PFSK-1 (cell line): Measurements from ENCODE around the gene DCTN3.

Experiments
- FOXP2 ChIP-seq: optimal IDR thresholded peaks from 2 replicates; pipeline ENCODE3; 2011; ENCODE audit warnings: borderline replicate concordance, control low read depth, inconsistent platforms; ENCODE audit not compliant: insufficient read depth; ENCODE audit errors: extremely low read length, extremely low read depth
- POLR2AphosphoS5 ChIP-seq: IDR thresholded peaks from 2 replicates; pipeline ENCODE4 v1.6.1; 2012; ENCODE audit warnings: low read depth, mild to moderate bottlenecking, control low read depth, low read length, moderate library complexity
- SIN3A ChIP-seq: IDR thresholded peaks from 2 replicates; pipeline ENCODE4 v1.6.1; 2012; ENCODE audit warnings: mild to moderate bottlenecking, low read length, moderate library complexity, borderline replicate concordance; ENCODE audit not compliant: insufficient read depth
- TAF1 ChIP-seq: IDR thresholded peaks from 2 replicates; pipeline ENCODE4 v1.6.1; 2012; ENCODE audit warnings: low read length, control low read depth, borderline replicate concordance; ENCODE audit not compliant: insufficient read depth
- TF ChIP-seq, protein P1 (sequence below), 2 experiments: IDR thresholded peaks; 2 replicates each; pipeline versions ENCODE4 v1.6.1 to v1.8.0; 2011 to 2012; ENCODE audit warnings: low read depth in 2 of 2, low read length in 2 of 2, control low read depth in 1 of 2, inconsistent platforms in 1 of 2, mild to moderate bottlenecking in 1 of 2, moderate library complexity in 1 of 2; ENCODE audit not compliant: insufficient read depth in 1 of 2

DCTN3 gene

DNA sequence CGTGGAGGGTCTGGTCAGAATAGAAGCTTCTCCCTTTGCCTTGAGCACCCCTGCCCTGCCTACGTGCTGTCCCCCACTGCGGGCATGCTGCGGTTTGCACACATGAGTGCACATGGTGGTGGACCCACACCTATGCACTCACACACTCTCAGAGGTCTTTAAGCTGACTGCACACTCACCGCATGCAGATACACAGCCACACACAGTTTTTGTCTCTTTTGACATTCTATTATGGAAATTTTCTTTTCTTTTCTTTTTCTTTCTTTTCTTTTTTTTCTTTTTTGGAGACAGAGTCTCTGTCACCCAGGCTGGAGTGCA lies 9.2 kb upstream of the DCTN3 start:
- TF ChIP-seq POLR2AphosphoS5 (no peak), SIN3A (no peak), FOXP2 (no peak), TAF1 (no peak)
- TF ChIP-seq, protein P1, sequence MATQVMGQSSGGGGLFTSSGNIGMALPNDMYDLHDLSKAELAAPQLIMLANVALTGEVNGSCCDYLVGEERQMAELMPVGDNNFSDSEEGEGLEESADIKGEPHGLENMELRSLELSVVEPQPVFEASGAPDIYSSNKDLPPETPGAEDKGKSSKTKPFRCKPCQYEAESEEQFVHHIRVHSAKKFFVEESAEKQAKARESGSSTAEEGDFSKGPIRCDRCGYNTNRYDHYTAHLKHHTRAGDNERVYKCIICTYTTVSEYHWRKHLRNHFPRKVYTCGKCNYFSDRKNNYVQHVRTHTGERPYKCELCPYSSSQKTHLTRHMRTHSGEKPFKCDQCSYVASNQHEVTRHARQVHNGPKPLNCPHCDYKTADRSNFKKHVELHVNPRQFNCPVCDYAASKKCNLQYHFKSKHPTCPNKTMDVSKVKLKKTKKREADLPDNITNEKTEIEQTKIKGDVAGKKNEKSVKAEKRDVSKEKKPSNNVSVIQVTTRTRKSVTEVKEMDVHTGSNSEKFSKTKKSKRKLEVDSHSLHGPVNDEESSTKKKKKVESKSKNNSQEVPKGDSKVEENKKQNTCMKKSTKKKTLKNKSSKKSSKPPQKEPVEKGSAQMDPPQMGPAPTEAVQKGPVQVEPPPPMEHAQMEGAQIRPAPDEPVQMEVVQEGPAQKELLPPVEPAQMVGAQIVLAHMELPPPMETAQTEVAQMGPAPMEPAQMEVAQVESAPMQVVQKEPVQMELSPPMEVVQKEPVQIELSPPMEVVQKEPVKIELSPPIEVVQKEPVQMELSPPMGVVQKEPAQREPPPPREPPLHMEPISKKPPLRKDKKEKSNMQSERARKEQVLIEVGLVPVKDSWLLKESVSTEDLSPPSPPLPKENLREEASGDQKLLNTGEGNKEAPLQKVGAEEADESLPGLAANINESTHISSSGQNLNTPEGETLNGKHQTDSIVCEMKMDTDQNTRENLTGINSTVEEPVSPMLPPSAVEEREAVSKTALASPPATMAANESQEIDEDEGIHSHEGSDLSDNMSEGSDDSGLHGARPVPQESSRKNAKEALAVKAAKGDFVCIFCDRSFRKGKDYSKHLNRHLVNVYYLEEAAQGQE (IDR thresholded peaks at IDR 0.05; ENCODE audit: insufficient read depth in 1 of 2, low read depth in 2 of 2, low read length in 2 of 2) = no peak

DNA sequence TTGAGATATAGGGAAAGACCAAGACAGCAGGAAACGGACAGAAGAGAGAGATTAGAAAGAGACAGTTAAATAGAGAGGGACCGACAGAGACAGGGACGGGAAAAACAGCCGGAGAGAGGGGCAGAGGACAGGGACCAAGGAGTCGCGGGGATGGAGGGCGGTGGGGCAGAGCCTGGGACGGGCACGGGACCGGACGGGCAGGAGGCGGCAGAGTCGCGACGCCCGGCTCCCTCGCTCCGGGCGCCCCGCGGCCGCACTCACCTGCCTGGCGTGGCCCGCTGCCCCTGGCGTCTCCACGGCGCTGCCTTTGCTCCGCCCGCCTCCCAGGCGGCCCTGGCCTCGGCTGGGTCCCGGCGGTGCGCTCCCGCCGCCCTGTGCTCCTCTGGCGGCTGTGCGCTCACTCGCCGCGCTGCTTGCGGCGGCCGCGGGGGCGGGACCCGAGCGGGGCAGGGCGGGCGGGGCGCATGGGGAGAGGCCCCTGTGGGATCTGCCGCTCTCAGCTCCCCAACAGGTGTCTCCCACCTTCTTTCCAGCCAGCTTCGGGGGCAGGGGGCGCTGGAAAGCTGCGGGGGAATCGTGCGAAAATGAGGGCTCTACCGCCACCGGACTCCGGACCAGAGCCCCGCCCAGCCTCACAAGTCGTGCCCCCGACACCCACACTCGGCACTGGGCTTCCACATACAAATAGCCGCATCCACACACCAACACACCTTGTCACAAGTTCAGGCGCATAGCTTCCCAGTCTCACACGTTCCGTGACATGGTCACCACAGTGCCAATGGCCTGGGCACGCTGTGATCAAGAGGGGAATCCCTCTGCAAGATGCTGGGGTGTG lies 8.6 kb upstream of the DCTN3 start, which contains the start of gene ARID3C:
TSS of gene ARID3C (minus strand) at position 411 of the 835 bp plus-strand sequence. CDS start 1,052 bp downstream, outside the sequence.
- TF ChIP-seq SIN3A (no peak), FOXP2 (no peak), POLR2AphosphoS5 (no peak), TAF1 (no peak)
- TF ChIP-seq, protein P1 (IDR thresholded peaks at IDR 0.05; ENCODE audit: insufficient read depth in 1 of 2, low read depth in 2 of 2, low read length in 2 of 2) = no peak

DNA sequence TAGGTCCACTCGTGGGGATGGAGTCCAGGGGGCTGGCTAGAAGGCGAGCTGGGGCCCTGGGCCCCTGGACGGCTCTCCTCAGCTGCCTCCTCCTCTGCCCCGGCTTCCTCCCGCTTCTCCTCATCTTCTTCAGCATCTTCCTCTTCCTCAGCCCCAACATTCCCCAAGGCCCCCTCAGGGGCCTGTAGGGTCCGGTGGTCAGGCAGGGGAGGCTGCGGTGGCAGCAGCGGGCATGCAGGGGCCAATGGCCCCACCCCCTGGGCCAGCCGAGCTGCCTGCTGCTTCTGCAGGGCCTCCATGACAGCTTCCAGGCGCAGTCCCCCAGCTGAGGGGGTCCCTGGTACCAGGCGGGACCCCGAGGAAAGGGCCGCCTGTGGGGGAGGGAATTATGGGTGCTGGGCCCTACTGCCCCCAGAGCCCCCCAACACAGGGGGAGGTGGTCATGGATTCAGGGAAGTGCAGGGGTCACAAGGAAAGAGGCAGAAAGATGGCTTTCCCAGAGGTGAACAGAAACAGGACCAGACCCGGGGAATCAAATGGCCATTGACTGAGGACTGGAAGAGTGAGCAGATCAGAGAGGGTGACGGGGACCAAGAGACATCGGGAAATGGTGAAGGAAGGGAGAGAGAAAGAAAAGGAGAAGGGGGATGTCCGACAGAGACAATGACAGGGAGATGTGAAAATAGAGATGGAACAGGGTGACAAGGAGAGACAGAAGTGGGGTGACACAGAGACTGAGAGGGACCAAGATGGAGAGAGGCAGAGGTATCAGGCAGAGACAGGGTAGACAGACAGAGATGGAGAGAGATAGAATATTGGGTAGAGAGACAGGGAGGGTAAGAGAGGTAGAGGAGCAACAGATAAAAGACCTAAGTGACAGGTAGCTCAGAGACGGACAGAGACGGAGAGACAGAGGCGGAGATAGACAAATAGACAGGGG lies 7.7 kb upstream of the DCTN3 start:
- no peak for TF ChIP-seq SIN3A
- TF ChIP-seq POLR2AphosphoS5 = no peak
- TF ChIP-seq, protein P1 (IDR thresholded peaks at IDR 0.05; ENCODE audit: insufficient read depth in 1 of 2, low read depth in 2 of 2, low read length in 2 of 2) = no peak
- no peak for TF ChIP-seq FOXP2
- no peak for TF ChIP-seq TAF1

DNA sequence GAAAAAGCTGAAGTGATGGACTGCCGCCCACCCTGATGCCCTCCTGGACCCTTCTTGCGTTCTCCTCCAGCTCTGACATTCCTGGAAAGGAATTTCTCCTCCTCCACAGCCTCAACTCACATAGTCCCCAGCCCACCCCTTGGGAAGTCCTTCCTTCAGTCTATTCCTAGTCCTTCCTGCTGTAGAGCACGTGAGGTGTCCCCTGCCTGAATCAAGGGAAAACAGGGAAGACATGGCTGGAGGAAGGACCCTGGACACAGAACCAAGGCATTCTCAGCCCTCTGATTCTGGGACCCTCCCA lies 4.8 kb upstream of the DCTN3 start:
- TF ChIP-seq TAF1 (no peak), FOXP2 (no peak)
- TF ChIP-seq, protein P1 (IDR thresholded peaks at IDR 0.05; ENCODE audit: insufficient read depth in 1 of 2, low read depth in 2 of 2, low read length in 2 of 2) = no peak
